AG04450 (cell line): ENCODE measurements around the gene PVALEF. TPM values are rescaled to one million over a fixed set of nuclear protein-coding genes. Genes with fewer than 3 reads are reported as not detected.

ENCODE experiments used
- CTCF ChIA-PET: fragments of 300-600, 350-600 bp; formaldehyde crosslinking; extraction: SDS; loops from one replicate; lab custom pipeline; 2022; ENCODE audit warnings: antibody characterized with exemption, inconsistent platforms; lab: Charles Lee
- POLR2A ChIA-PET: fragments of 350-600 bp; formaldehyde crosslinking; extraction: SDS; loops from one replicate; lab custom pipeline; 2021; ENCODE audit warnings: antibody characterized with exemption, inconsistent platforms; lab: Yijun Ruan, JAX
- DNase-seq: peaks from one replicate; pipeline ENCODE4 v3.0.0-alpha.2; 2011; ENCODE audit warnings: low read depth, low spot score
- H3K27ac ChIP-seq: one replicate; pipeline ENCODE4 v1.5.1; 2012; ENCODE audit warnings: low read depth, low read length, control low read depth
- H3K27me3 ChIP-seq: one replicate; pipeline ENCODE4 v1.6.0; 2012; ENCODE audit warnings: low read length; ENCODE audit not compliant: control insufficient read depth, insufficient read depth
- H3K4me3 ChIP-seq: 2 replicates; pipeline ENCODE4 v1.5.1; 2011; ENCODE audit warnings: mild to moderate bottlenecking, low read depth, low read length, control low read depth
- H3K9me3 ChIP-seq: 2 replicates; pipeline ENCODE4 v1.5.1; 2012; ENCODE audit warnings: low read length; ENCODE audit not compliant: control insufficient read depth, insufficient read depth
- CTCF ChIP-seq: IDR thresholded peaks from 2 replicates; pipeline ENCODE4 v1.5.1; 2011; ENCODE audit warnings: low read depth, low read length, control low read depth, inconsistent platforms
- polyA plus RNA-seq: library from polyadenylated mRNA; depleted of rRNA; stranded (reverse); fragments of >200 nt; gene quantifications from 2 replicates; pipeline ENCODE4 v1.2.3, GENCODE V29; 2011

PVALEF gene
- polyA plus RNA-seq, 1 experiment, result not detected

- CTCF ChIA-PET, result no interaction called here
- no peak for DNase-seq
- Histone ChIP-seq H3K27me3 (peaks cover 5% of the 10 kb centered on the region), H3K27ac (no peak overlapping the region), H3K4me3 (no peak overlapping the region), H3K9me3 (peaks cover 23% of the 10 kb centered on the region)
- POLR2A ChIA-PET, result no interaction called here
- TF ChIP-seq CTCF, result no peak
Measured at GRCh38 chr17:81136366-81136765, 28.9 kb upstream of the PVALEF start.

DNA sequence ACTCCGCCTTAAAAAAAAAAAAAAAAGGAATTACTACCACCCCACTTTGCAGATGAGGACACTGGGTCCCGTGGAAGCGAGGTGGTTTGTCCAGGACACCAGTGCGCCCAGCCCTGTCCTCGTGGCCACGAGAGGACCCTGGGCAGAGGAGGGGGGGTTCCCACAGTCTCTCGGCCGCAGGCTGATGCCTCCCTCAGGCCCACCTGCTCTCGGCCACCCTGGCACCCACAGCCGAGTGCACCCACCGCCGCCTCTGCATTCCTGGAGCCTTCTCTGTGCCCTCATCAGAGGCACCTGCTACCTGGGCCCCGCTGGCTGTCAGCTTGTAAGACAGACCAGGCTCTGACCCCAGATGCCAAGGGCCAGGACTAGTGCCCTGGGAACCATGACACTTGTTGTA lies 28.1 kb upstream of the PVALEF start:
- no peak for DNase-seq
- no peak overlapping the region for H3K4me3 ChIP-seq
- POLR2A ChIA-PET, result no interaction called here
- CTCF ChIA-PET, result no interaction called here
- peaks cover 5% of the 10 kb centered on the region for H3K27me3 ChIP-seq
- H3K27ac ChIP-seq, result no peak overlapping the region
- TF ChIP-seq CTCF, result no peak
- H3K9me3 ChIP-seq, result peaks cover 23% of the 10 kb centered on the region

GRCh38 chr17:81138083-81138482 lies 27.2 kb upstream of the PVALEF start:
- Histone ChIP-seq H3K9me3 (peaks cover 23% of the 10 kb centered on the region), H3K4me3 (no peak overlapping the region), H3K27me3 (peaks cover 5% of the 10 kb centered on the region), H3K27ac (no peak overlapping the region)
- POLR2A ChIA-PET, result no interaction called here
- no peak for TF ChIP-seq CTCF
- DNase-seq, result no peak
- CTCF ChIA-PET, result no interaction called here

DNA sequence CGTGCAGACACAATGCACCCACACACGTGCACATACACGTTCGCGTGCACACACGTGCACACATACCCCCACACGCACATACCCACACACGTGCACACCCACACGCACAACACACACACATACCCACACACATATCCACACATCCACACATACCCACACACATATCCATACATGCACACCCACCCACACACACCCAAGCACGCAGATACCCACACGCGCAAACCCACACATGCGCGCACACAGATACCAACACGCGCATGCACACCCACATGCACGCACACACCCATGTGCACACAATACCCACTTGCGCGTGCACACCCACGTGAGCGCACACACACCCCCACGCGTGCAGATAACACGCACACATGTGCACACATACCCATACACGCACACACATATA lies 26.8 kb upstream of the PVALEF start:
- no peak for DNase-seq
- ChIA-PET CTCF (no interaction called here), POLR2A (no interaction called here)
- H3K27me3 ChIP-seq, result peaks cover 5% of the 10 kb centered on the region
- no peak for TF ChIP-seq CTCF
- H3K9me3 ChIP-seq, result peaks cover 23% of the 10 kb centered on the region
- no peak overlapping the region for H3K27ac ChIP-seq
- H3K4me3 ChIP-seq, result no peak overlapping the region

- ChIA-PET CTCF (no interaction called here), POLR2A (no interaction called here)
- Histone ChIP-seq H3K27ac (no peak overlapping the region), H3K4me3 (no peak overlapping the region), H3K27me3 (peaks cover 9% of the 10 kb centered on the region), H3K9me3 (peaks cover 23% of the 10 kb centered on the region)
- no peak for DNase-seq
- no peak for TF ChIP-seq CTCF
Measured at GRCh38 chr17:81139428-81139827, 25.9 kb upstream of the PVALEF start.
